ENCODE results near the gene GPC5. TPM values are rescaled to one million over a fixed set of nuclear protein-coding genes. Genes with fewer than 3 reads are reported as not detected.
A peak's percentile ranks its signal among the peaks of the same experiment; 100 is the strongest.
"Not testable (repeated sequence)": the region's sequence is repeated elsewhere in the genome, so short reads cannot be mapped to it uniquely, and the experiment has no call there.

Gene GPC5
- total RNA-seq, 1 experiment from 2014 or later: 0.07 TPM

DNA sequence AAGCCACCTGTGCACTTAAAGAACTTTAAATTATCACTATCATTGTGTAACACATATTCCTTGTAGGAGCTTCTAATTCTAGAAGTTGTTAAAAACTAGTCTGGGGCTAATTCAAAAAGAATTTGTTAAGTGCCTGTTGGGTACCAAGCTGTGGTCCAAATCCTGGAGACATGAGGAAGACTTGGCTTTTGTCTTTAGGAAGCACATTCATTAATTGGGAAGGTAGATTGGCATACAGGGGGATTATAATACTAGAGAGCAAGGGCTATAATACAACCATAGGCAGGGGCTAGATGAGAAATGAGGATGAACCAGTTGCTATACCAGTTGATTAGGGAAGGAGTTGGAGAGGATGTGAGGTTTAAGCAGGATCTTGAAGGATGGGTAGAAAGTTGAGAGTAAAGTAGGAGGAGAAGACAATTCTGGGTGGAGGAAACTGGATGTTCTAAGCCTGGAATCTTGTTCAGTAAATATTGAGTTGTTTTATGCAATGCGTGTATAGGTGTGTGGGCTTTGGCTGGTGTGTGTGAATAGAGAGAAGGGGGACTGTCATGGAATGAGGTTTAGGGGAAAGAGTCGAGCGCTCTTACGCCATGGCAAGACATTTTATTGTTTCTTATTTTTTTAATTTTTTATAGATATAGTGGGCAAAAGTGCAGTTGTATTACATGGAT is 350.1 kb downstream of the GPC5 start:
- DNase-seq (ENCODE audit: extremely low read depth, low read depth): no peak

- no peak for DNase-seq (ENCODE audit: extremely low read depth, low read depth)
These were observed 360.3 kb downstream of the GPC5 start for GRCh38 chr13:91758724-91759123.

DNA sequence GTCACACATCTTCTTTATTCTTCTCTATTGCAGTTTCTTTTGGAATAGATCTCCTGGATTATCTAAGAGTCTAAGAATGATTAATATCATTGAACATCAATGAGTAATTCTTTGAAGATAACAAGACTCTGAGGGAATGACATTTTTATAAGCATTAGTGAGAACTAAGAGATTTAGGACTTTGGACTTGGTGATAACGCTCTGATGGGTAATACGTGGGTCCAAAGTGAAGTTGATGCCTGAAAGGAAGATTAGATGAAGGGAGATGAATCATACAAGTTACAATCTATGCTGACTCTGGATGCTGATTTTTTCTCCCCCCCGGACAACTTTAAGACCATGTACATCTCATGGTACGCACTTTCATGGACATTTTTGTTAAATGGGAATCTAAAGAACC is 364.5 kb downstream of the GPC5 start:
- no peak for DNase-seq (ENCODE audit: extremely low read depth, low read depth)

- DNase-seq (ENCODE audit: extremely low read depth, low read depth): no peak
These were observed 366.1 kb downstream of the GPC5 start for GRCh38 chr13:91764527-91764926.

GRCh38 chr13:91767651-91768050 is 369.2 kb downstream of the GPC5 start:
- peak; percentile 27 for DNase-seq (ENCODE audit: extremely low read depth, low read depth)

DNA sequence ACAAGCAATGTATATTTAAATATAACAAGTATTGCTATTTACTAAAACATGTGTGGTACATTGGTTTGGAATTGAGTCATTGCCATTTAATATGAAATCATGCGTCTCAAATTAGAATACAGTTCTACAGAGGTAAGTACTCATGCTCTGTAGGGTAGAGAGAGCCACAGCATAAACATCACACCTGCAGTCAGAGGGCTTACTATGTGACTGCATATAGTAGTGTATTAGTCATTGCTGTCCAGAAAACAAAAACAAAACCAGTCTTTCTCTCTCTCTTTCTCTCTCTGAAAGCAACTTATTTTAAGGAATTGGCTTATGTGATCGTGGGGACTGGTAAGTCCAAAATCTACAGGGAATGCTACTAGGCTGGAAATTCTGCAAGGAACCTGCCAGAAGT is 370.3 kb downstream of the GPC5 start:
- DNase-seq (ENCODE audit: extremely low read depth, low read depth): no peak

- no peak for DNase-seq (ENCODE audit: extremely low read depth, low read depth)
These were observed 372.8 kb downstream of the GPC5 start for GRCh38 chr13:91771229-91771628.

GRCh38 chr13:91773591-91774227 is 375.3 kb downstream of the GPC5 start:
- DNase-seq (ENCODE audit: extremely low read depth, low read depth): no peak

GRCh38 chr13:91774397-91774796 is 376.0 kb downstream of the GPC5 start:
- no peak for DNase-seq (ENCODE audit: extremely low read depth, low read depth)

DNA sequence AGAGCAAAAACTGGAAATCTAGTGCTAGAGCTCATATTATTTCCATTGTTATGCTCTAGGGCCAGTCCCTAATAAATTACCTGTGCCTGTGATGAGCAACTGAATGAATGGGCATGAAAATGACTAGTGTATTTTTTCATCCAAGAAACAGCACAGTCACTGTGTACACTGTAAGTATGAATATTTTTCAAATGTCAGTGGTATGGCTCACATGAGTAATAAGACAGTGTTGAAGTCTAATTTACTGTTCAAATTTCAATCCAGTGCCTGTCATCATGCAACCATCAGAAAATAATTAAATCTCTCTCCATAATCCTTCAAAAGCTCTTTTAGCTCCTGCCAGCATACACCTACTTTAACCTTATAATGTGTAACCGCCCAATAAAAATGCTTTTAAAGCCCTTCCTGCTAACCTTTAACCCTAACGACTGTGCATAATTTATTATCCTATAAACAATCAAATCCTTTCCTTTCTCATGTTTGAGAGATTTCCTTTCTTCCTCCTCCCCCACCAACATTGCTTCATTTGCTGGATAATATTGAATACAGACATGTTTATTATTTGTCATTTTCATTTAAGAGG is 378.3 kb downstream of the GPC5 start:
- no peak for DNase-seq (ENCODE audit: extremely low read depth, low read depth)

DNA sequence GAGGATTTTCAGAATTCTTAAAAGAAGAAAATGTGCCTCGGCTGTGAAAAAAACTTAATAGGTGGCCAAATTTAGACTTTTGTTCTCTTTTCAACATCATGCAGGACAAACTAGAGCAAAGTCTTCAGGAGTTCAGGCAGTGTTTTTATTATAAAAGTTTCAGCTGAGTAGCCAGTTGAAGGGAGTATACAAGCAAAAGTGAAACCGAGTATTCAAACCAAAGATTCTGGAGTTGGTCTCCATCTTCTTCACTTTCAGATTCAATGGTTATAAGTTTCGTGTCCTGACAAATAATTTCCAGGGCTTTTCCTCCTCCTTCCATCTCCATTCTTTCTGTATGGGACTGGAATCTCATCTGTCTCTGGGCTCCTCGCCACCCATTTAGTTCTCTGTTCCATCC is 379.7 kb downstream of the GPC5 start:
- DNase-seq (ENCODE audit: extremely low read depth, low read depth): no peak

- DNase-seq (ENCODE audit: extremely low read depth, low read depth): not testable (repeated sequence)
These were observed 383.7 kb downstream of the GPC5 start for GRCh38 chr13:91781982-91782691.

- no peak for DNase-seq (ENCODE audit: extremely low read depth, low read depth)
These were observed 387.2 kb downstream of the GPC5 start for GRCh38 chr13:91785431-91786119.

DNA sequence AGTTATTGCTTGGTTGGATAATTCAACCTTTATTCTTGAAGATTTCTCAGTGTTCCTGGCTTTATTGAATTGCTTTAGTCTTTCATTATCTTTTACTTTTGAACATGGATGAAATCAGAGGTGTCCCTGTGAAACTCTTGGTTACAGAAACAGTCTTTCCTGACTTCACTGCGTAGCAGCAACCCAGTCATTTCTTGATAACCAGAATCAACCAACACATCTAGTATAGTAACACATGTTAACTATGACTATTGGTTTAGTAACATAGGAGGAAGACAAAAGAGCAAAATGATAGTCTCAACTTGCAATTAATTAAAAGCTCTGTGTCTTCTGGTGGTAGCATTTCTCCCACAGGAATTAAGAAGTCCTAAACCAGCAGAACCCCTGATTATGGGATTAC is 393.6 kb downstream of the GPC5 start:
- no peak for DNase-seq (ENCODE audit: extremely low read depth, low read depth)

GRCh38 chr13:91797567-91797966 is 399.1 kb downstream of the GPC5 start:
- no peak for DNase-seq (ENCODE audit: extremely low read depth, low read depth)

GRCh38 chr13:91798338-91798737 is 399.9 kb downstream of the GPC5 start:
- DNase-seq (ENCODE audit: extremely low read depth, low read depth): not testable (repeated sequence)

DNA sequence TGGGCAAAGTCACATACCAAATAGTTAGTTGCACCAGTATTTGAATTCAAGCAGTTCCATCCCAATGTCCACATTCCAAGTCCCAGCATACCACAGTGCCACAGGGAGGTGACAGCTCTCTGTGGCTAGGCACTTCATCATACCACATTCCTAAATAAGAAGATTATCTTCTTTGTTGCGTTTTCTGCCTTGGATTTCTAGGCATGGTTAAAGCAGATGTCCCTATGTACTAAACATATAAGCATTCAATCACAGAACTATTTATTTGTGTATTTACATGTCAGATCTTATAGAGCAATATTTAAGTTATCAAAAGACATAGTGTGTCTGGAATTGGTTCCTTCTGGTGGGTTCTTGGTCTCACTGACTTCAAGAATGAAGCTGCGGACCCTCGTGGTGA is 403.4 kb downstream of the GPC5 start:
- DNase-seq (ENCODE audit: extremely low read depth, low read depth): not testable (repeated sequence)

- DNase-seq (ENCODE audit: extremely low read depth, low read depth): no peak
These were observed 404.5 kb downstream of the GPC5 start for GRCh38 chr13:91802957-91803356.

DNA sequence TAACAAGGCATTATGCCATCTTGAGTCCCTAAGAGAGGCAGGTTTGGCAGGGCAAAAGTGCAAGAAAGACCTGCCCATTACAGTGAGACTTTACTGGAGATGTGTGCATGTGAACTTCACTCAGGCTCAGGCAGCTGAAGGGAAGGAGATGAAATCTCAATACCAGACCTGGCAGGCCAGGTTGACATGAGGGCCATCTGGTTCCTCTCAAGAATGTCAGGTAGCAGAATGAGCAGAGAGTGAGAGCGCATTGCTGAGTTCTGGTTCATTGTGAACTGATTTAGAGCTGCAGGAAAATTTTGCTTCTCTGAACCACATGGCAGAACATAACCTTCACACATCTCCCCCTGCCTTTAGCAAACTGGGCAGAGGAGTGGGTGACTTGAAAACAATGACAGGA is 406.3 kb downstream of the GPC5 start:
- DNase-seq (ENCODE audit: extremely low read depth, low read depth): no peak

DNA sequence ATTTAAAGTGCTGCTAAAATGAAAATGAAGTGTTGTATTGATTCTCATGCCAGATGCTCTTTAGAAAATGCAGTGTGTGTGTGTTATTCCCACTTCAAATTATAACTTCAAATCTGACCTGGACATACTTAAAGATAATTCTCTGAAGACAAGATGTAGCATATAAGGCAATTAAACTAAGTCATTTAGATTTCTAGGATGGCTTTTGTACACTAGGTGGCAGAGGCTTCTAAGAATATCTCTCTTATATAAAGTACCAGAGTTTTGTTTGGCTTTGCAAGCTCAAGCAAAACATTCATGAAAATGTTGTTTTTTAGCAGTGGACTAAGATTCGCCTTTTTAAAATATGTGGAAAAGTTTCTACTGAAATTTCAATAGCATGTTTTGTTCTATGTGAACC is 407.2 kb downstream of the GPC5 start:
- DNase-seq (ENCODE audit: extremely low read depth, low read depth): no peak

DNA sequence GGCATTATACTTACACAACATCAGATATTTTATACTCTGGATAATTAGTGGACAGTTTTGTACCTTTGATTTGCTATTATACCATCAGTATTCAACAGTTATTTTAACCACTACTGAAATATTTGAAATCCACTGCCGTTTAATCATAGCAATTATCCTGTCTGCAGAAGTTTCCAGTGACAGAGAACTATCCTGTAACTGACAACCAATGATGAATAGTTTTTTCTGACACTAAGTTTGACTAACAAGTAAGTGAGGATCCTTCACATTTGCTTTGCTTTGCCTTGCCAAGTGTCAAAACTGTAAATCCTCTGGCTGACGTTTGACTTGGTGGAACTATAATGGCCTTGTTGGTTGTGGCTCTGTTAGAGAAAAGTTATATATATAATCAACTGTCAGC is 410.7 kb downstream of the GPC5 start:
- no peak for DNase-seq (ENCODE audit: extremely low read depth, low read depth)
